Stomach (tissue), 4 donors: Measurements from ENCODE around the gene UBE2D2.

ENCODE experiments used
- EP300 ChIP-seq: sonication (generic); formaldehyde crosslinking; IDR thresholded peaks from one replicate; pipeline ENCODE4 v1.6.1; 2017; ENCODE audit warnings: antibody characterized with exemption
- POLR2A ChIP-seq, 4 donors: fragments of 450-650 bp; IDR thresholded peaks; one replicate each; pipeline ENCODE4 v1.6.1; 2016; ENCODE audit warnings: antibody characterized with exemption in 4 of 4, control low read depth in 2 of 4, mild to moderate bottlenecking in 1 of 4, moderate library complexity in 1 of 4
- POLR2AphosphoS5 ChIP-seq, 3 donors: sonication (generic); formaldehyde crosslinking; IDR thresholded peaks; one replicate each; pipeline ENCODE4 v1.6.1; 2016; ENCODE audit warnings: antibody characterized with exemption in 3 of 3
- TF ChIP-seq, protein P1 (sequence below), 7 experiments: fragments of 450-650 bp in 4 of 7; fragments of 200-600 bp in 3 of 7; sonication (generic) in 3 of 7; IDR thresholded peaks; one replicate each; pipeline ENCODE4 v1.5.1; 2016 to 2019; ENCODE audit warnings: antibody characterized with exemption in 7 of 7, control low read depth in 2 of 7, mild to moderate bottlenecking in 1 of 7

DNA sequence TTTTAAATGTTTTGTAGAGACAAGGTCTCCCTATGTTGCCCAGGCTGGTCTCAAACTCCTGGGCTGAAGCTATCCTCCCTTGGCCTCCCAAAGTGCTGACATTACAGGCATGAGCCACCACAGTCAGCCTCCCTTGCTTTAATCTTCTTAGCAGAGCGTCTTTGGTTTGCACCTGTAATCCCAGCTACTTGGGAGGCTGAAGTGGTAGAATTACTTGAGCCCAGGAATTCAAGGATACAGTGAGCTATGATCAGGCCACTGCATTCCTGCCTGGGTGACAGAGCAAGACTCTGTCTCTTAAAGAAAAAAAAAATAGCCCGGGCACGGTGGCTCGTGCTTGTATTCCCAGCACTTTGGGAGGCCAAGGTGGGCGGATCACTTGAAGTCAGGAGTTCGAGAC, 27.8 kb downstream of the UBE2D2 start:
- TF ChIP-seq, protein P1, sequence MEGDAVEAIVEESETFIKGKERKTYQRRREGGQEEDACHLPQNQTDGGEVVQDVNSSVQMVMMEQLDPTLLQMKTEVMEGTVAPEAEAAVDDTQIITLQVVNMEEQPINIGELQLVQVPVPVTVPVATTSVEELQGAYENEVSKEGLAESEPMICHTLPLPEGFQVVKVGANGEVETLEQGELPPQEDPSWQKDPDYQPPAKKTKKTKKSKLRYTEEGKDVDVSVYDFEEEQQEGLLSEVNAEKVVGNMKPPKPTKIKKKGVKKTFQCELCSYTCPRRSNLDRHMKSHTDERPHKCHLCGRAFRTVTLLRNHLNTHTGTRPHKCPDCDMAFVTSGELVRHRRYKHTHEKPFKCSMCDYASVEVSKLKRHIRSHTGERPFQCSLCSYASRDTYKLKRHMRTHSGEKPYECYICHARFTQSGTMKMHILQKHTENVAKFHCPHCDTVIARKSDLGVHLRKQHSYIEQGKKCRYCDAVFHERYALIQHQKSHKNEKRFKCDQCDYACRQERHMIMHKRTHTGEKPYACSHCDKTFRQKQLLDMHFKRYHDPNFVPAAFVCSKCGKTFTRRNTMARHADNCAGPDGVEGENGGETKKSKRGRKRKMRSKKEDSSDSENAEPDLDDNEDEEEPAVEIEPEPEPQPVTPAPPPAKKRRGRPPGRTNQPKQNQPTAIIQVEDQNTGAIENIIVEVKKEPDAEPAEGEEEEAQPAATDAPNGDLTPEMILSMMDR (IDR thresholded peaks at IDR 0.05): no peak
- no peak for TF ChIP-seq POLR2A (IDR thresholded peaks at IDR 0.05)
- TF ChIP-seq POLR2AphosphoS5 (IDR thresholded peaks at IDR 0.05): no peak
- no peak for TF ChIP-seq EP300
